GM12865 (cell line): ENCODE data around the gene NUDT2.
"Not testable (repeated sequence)": the region's sequence is repeated elsewhere in the genome, so short reads cannot be mapped to it uniquely, and the experiment has no call there.

Experiments used
- DNase-seq: peaks from one replicate; pipeline ENCODE4 v3.0.0; 2010; ENCODE audit warnings: low read depth
- H3K4me3 ChIP-seq: 2 replicates; pipeline ENCODE4 v1.5.1; 2011; ENCODE audit warnings: mild to moderate bottlenecking, low read depth, low read length, control low read depth
- CTCF ChIP-seq: IDR thresholded peaks from 2 replicates; pipeline ENCODE4 v1.5.1; 2011; ENCODE audit warnings: low read length, control low read depth, low read depth, inconsistent platforms; ENCODE audit not compliant: insufficient read depth; ENCODE audit errors: missing control alignments

The NUDT2 gene

GRCh38 chr9:34334916-34335315 lies 5.5 kb downstream of the NUDT2 start:
- no peak for TF ChIP-seq CTCF
- no peak overlapping the region for H3K4me3 ChIP-seq
- no peak for DNase-seq

GRCh38 chr9:34335376-34335775 lies 6.0 kb downstream of the NUDT2 start:
- H3K4me3 ChIP-seq, result no peak overlapping the region
- no peak for TF ChIP-seq CTCF
- DNase-seq, result no peak

- H3K4me3 ChIP-seq, result no peak overlapping the region
- DNase-seq, result no peak
- TF ChIP-seq CTCF, result no peak
Measured at GRCh38 chr9:34337403-34337802, 8.0 kb downstream of the NUDT2 start.

GRCh38 chr9:34338079-34338478 lies 8.7 kb downstream of the NUDT2 start:
- not testable (repeated sequence) for DNase-seq, H3K4me3 ChIP-seq

- no peak overlapping the region for H3K4me3 ChIP-seq
- DNase-seq, result no peak
- no peak for TF ChIP-seq CTCF
Measured at GRCh38 chr9:34338665-34339385, 9.5 kb downstream of the NUDT2 start.

GRCh38 chr9:34341659-34342295 lies 12.4 kb downstream of the NUDT2 start:
- DNase-seq, result no peak
- no peak for TF ChIP-seq CTCF
- no peak overlapping the region for H3K4me3 ChIP-seq

- no peak for TF ChIP-seq CTCF
- no peak for DNase-seq
- H3K4me3 ChIP-seq, result no peak overlapping the region
Measured at GRCh38 chr9:34343090-34343489, 13.7 kb downstream of the NUDT2 start.
